ENCODE results near the gene SUGCT.

The SUGCT gene

DNA sequence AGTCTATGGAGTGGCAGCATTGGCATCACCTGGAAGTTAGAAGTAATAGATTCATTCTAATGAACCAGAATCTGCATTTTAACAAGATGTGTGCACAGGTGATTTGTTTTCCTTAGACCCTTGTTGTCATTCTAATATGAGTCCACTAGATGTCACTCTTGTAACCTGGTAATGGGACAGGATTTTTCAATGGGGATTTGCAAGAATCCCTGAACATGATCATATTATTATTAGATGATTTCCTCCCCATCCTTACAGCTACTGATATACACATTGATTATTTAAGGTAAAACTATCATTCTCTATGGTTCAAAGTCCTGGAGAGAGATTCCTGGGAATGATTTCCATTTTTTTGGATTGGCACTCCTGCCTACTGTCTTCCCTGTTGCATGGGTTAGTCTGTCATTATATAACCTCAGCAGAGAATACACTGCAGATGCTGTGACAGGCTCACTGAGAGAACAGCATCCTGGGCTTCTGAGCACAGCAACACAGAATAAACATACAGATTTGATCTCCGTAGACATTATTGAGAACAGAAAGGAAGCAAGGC, 194.9 kb downstream of the SUGCT start:
- DNase-seq (ENCODE audit: low read depth), result peak; percentile 51

GRCh38 chr7:40330408-40330807, 195.6 kb downstream of the SUGCT start:
- DNase-seq (ENCODE audit: low read depth), result no peak

- no peak for DNase-seq (ENCODE audit: low read depth)
Observed at GRCh38 chr7:40331915-40332314, 197.1 kb downstream of the SUGCT start.

GRCh38 chr7:40332516-40332915, 197.7 kb downstream of the SUGCT start:
- no peak for DNase-seq (ENCODE audit: low read depth)

- no peak for DNase-seq (ENCODE audit: low read depth)
Observed at GRCh38 chr7:40341836-40342235, 207.0 kb downstream of the SUGCT start.

DNA sequence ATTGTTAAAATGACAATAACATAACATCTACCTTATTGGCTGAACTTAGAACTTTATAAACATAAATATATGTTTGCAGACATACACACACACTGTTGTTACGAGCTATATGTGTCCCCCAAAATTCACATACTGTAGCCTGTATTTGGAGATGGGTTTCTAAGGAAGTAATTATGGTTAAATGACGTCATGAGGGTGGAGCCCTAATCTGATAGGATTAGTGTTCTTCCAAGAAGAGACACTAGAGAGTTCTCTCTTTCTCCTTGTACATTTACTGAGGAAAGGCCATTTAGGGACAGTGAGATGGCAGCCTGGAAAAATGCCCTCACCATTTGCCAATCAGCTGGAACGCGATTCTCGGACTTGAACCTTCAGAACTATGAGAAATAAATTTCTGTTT, 211.7 kb downstream of the SUGCT start:
- no peak for DNase-seq (ENCODE audit: low read depth)

GRCh38 chr7:40348126-40348728, 213.4 kb downstream of the SUGCT start:
- no peak for DNase-seq (ENCODE audit: low read depth)

- DNase-seq (ENCODE audit: low read depth), result no peak
Observed at GRCh38 chr7:40350100-40350499, 215.3 kb downstream of the SUGCT start.

DNA sequence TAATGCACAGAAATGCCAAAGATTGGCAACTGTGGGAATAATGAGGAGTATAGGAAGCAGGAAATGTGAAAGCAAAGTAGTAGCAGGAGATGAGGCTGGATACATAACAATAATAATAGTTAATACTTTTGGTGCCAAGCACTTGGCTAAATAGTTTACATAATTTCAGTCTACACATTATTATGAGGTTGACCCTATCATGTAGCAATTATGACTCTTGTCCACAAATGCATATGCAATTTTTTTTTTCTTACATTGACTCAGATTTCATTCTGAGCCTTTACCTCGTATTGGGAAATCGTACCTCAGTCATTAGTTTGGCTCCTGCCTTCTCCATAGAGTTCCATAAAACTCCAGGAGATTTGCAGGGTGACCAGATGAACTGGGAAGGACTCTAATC, 219.9 kb downstream of the SUGCT start:
- no peak for DNase-seq (ENCODE audit: low read depth)

GRCh38 chr7:40356312-40356711, 221.5 kb downstream of the SUGCT start:
- no peak for DNase-seq (ENCODE audit: low read depth)

DNA sequence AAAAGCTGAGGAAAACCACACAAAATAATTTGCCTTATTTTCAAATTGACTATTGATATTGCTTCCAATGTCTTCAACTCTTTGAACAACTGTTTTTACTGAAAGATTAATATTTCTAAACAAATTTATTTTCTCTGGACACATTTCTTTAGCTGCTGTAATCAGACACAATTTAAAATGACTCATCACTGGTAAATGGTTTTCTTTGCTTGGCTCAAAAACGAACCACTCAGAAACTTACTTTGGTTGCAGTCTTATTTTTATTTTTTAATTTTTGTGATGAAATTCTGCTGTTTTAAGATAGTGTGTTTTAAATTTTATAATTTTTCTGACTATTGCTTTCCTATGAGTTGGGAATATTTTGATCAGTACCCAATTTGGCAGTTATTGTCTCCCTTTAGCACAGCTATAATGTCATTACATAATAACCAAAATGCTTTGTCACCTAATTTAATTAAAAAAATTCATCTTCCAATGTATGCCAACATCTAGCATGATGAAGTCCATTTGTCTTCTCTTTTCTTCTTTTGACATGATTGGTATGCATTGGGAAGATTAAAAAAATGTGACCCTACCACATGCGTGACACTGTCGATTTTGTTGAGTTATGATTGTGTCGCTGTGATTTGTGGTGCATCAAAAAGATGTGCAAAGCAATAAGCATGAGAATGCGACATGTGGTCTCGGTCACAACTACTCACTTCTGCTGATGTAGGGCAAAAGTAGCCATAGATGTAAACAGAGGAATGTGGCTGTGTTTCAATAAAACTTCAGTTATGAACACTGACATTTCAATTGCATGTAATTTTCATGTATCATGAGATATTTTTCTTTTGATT, 222.3 kb downstream of the SUGCT start:
- no peak for DNase-seq (ENCODE audit: low read depth)

- DNase-seq (ENCODE audit: low read depth), result no peak
Observed at GRCh38 chr7:40369641-40370277, 235.0 kb downstream of the SUGCT start.

DNA sequence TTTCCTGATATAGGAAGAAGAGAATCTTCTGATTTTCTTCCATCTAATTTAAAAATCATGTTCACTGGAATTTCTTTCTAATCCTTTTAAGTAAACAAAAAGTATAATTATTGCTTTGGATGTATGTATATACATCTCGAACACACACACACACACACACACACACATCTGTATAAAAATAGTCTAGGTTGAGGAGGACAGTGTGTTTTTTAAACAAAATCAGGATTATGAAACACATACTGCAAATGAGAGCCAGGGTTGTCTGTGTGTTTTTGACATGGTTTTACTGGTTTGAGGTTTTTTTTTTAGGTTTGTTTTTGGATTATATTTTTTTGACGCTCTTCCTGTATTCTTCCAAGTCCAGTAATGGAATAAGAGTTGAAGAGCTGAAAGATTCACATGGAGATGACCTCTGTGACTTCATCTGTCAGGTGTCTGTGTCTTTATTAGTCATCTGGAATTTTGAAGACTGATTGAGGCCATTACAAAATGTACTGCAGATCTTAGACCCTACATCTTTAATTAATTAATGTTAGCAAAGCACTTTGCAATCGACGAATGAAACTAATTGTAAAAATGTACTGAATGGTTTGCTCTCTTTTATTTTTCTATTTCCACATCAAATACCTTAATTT, 237.1 kb downstream of the SUGCT start:
- no peak for DNase-seq (ENCODE audit: low read depth)

DNA sequence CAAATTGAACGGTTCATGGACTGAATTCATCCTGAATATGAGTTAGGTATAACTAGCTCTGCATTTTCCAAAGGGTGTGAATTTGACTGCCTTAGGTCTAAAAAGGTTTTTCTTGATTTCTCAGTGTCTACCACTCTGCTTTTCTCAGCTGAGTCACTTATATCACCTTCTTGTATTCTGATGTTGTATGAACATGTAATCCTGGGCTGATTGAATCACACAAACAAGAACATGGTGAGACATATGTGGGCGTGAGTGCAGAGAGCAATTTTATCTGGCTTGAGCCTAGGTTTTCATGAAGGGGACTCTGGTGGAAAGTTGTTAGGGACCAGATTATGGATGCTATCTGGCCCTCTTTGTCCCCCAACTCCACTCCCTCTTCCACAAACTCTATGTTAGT, 239.8 kb downstream of the SUGCT start:
- no peak for DNase-seq (ENCODE audit: low read depth)

DNA sequence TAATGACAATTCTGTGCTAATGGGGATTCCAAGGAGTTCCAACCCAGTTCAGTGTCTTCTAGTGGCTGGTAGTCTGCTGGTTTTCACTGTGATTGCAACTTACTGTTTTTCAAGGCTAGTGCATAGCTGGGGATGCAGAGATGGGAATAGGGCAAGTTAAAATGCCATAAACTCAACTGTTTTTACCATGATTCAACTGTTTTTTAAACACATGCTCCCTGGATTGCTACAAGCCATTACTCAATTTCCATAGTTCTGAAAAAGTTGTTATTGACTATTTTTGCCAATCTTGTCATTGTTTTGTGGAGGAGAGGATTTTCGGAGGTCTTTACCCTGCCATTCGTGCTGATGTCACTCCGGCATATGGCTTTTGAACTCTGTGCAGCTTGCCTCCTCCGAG, 245.3 kb downstream of the SUGCT start:
- no peak for DNase-seq (ENCODE audit: low read depth)

DNA sequence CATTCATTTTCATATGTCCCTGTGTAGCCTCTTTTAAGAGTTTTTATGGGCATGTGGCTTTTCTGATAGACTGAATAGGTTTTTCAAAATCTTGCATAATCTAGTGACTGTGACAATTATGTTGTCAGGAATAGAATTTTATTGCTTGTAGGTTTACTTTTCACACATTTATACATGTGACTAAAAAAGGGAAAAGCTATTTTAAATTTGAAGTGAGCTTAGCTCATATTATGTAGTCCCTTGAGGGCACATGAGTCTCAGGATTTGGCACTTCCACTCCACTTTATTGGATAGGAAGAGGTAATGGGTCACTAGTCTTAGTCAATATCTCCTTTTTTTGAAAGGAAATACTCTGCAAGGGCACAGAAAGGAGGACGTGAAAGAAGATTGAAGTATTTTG, 247.3 kb downstream of the SUGCT start:
- no peak for DNase-seq (ENCODE audit: low read depth)

GRCh38 chr7:40393660-40394059, 258.9 kb downstream of the SUGCT start:
- DNase-seq (ENCODE audit: low read depth), result no peak

GRCh38 chr7:40394400-40394799, 259.6 kb downstream of the SUGCT start:
- no peak for DNase-seq (ENCODE audit: low read depth)

GRCh38 chr7:40400525-40400924, 265.7 kb downstream of the SUGCT start:
- DNase-seq (ENCODE audit: low read depth), result no peak

GRCh38 chr7:40401406-40401805, 266.6 kb downstream of the SUGCT start:
- DNase-seq (ENCODE audit: low read depth), result no peak

- DNase-seq (ENCODE audit: low read depth), result no peak
Observed at GRCh38 chr7:40402661-40403060, 267.9 kb downstream of the SUGCT start.

DNA sequence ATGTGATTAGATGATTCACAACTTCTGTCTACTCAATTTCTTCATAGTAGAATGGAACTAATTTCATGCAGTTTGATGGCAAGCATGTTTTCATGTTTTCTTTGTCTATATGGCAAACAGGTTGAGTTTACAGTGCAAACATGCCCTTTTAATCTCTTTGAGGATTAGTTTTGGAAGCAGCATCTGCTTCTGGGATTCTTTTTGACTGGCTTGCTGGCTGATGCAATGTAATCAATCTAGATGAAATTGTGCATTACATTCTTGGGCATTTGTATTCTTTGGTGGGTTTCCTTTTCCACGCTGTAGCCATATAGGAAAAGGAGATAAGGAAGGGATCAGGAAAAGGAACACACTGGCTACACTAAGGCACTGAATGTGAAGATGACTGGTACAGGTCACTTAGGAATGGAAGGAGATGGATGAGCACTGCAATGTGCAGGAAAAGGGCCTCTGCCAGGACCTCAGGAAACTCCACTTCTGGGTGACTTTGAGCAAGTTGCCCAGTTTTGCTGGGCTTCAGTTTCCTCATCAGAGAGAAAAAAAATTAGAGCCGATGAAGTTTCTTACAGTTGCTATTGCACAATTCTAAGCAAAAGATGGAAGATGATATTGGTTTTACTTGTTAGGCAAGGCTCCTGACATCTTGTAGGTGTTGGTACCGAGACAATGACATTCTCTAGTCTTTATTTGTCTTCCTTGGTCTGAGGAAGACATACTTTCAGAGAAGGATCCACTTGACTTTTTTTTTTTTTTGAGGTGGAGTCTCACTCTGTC, 269.1 kb downstream of the SUGCT start:
- peak; percentile 41 for DNase-seq (ENCODE audit: low read depth)
